Islet precursor cell (in vitro differentiated cells): ENCODE measurements around the gene SPNS1.
"Not testable (repeated sequence)": the region's sequence is repeated elsewhere in the genome, so short reads cannot be mapped to it uniquely, and the experiment has no call there.

Experiments used
- DNase-seq: peaks from one replicate; pipeline ENCODE4 v3.0.0-alpha.2; 2018

Gene SPNS1

GRCh38 chr16:28991687-28992086 lies 17.1 kb downstream of the SPNS1 start:
- DNase-seq, result no peak

- no peak for DNase-seq
Observed at GRCh38 chr16:28992496-28992895, 17.9 kb downstream of the SPNS1 start.

GRCh38 chr16:28998837-28999236 lies 24.3 kb downstream of the SPNS1 start:
- DNase-seq, result no peak

- DNase-seq, result no peak
Observed at GRCh38 chr16:28999577-28999976, 25.0 kb downstream of the SPNS1 start.

GRCh38 chr16:29000019-29000418 lies 25.4 kb downstream of the SPNS1 start:
- no peak for DNase-seq

GRCh38 chr16:29004496-29005139 lies 30.0 kb downstream of the SPNS1 start:
- not testable (repeated sequence) for DNase-seq

- DNase-seq, result no peak
Observed at GRCh38 chr16:29007730-29008593, 33.4 kb downstream of the SPNS1 start.

- no peak for DNase-seq
Observed at GRCh38 chr16:29009050-29009837, 34.7 kb downstream of the SPNS1 start.

GRCh38 chr16:29009838-29010166 lies 35.2 kb downstream of the SPNS1 start:
- DNase-seq, result no peak

- no peak for DNase-seq
Observed at GRCh38 chr16:29011112-29011511, 36.5 kb downstream of the SPNS1 start.

GRCh38 chr16:29011851-29012250 lies 37.3 kb downstream of the SPNS1 start:
- no peak for DNase-seq

- DNase-seq, result no peak
Observed at GRCh38 chr16:29012913-29013553, 38.5 kb downstream of the SPNS1 start.

- DNase-seq, result no peak
Observed at GRCh38 chr16:29014561-29015069, 40.0 kb downstream of the SPNS1 start.

GRCh38 chr16:29022196-29022595 lies 47.6 kb downstream of the SPNS1 start:
- DNase-seq, result no peak

- DNase-seq, result no peak
Observed at GRCh38 chr16:29023279-29024277, 49.0 kb downstream of the SPNS1 start.

GRCh38 chr16:29024278-29024677 lies 49.7 kb downstream of the SPNS1 start:
- DNase-seq, result no peak

GRCh38 chr16:29025218-29025617 lies 50.6 kb downstream of the SPNS1 start:
- DNase-seq, result no peak

- DNase-seq, result no peak
Observed at GRCh38 chr16:29025735-29026134, 51.2 kb downstream of the SPNS1 start.

GRCh38 chr16:29028457-29029167 lies 54.0 kb downstream of the SPNS1 start:
- no peak for DNase-seq

GRCh38 chr16:29029168-29029994 lies 54.8 kb downstream of the SPNS1 start:
- DNase-seq, result peak; percentile 94
